Fibroblast of villous mesenchyme (primary cell): Measurements from ENCODE around the gene RHPN2. TPM values are rescaled to one million over a fixed set of nuclear protein-coding genes. Genes with fewer than 3 reads are reported as not detected.
A peak's percentile ranks its signal among the peaks of the same experiment; 100 is the strongest.

Source experiments
- DNase-seq: peaks from one replicate; pipeline ENCODE4 v3.0.0-alpha.2; 2010; ENCODE audit warnings: low read depth
- H3K4me3 ChIP-seq: 2 replicates; pipeline ENCODE4 v1.5.1; 2011; ENCODE audit warnings: low read depth, mild to moderate bottlenecking, low read length
- total RNA-seq: library from RNA; depleted of rRNA; stranded (reverse); fragments of >200 nt; gene quantifications from 2 replicates; pipeline ENCODE4 v1.2.3, GENCODE V29; 2012
- TF ChIP-seq, protein P1 (sequence below): IDR thresholded peaks from 2 replicates; pipeline ENCODE4 v1.5.1; 2012; ENCODE audit warnings: low read depth, mild to moderate bottlenecking, low read length; ENCODE audit not compliant: insufficient read depth

Gene RHPN2
- total RNA-seq, 1 donor = 2.6 TPM

DNA sequence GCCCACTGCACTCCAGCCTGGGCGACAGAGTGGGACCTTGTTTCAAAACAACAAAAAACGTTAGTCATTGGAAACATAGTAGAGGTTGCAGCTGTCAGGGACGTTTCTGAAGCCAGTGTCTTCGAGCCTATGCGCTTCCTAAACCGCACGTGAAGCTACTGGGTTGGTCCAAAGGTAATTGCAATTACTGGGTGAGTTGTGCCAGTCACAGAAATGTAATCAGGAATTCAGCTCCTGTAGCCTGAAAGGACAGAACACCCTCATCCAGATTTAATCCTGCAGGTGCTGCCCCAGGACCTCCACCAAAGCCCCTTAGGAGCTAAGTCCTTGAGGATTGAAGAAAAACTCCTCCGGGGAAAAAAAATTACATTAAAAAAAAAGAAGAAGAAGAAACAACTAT, 2.4 kb upstream of the RHPN2 start:
- TF ChIP-seq, protein P1, sequence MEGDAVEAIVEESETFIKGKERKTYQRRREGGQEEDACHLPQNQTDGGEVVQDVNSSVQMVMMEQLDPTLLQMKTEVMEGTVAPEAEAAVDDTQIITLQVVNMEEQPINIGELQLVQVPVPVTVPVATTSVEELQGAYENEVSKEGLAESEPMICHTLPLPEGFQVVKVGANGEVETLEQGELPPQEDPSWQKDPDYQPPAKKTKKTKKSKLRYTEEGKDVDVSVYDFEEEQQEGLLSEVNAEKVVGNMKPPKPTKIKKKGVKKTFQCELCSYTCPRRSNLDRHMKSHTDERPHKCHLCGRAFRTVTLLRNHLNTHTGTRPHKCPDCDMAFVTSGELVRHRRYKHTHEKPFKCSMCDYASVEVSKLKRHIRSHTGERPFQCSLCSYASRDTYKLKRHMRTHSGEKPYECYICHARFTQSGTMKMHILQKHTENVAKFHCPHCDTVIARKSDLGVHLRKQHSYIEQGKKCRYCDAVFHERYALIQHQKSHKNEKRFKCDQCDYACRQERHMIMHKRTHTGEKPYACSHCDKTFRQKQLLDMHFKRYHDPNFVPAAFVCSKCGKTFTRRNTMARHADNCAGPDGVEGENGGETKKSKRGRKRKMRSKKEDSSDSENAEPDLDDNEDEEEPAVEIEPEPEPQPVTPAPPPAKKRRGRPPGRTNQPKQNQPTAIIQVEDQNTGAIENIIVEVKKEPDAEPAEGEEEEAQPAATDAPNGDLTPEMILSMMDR = no peak
- DNase-seq = no peak
- no peak overlapping the region for H3K4me3 ChIP-seq

DNA sequence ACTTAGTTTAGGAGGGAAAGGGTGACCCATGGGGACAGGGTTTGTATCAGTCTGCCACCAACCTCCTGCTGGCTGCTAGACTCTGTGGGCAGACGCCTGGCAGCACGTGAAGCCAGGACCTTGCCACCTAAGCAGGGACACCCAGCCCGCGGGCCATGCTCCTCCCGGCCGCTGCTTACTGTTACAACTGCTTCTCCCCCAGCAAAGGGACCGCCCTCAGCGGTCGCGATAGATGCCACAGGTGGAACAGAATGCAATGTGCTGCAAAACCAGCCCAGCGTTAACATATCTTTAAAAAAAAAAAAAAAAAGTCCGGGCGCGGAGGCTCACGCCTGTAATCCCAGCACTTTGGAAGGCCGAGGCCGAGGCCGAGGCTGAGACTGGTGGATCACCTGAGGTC, 1.9 kb upstream of the RHPN2 start:
- TF ChIP-seq, protein P1 = no peak
- no peak overlapping the region for H3K4me3 ChIP-seq
- DNase-seq = no peak

DNA sequence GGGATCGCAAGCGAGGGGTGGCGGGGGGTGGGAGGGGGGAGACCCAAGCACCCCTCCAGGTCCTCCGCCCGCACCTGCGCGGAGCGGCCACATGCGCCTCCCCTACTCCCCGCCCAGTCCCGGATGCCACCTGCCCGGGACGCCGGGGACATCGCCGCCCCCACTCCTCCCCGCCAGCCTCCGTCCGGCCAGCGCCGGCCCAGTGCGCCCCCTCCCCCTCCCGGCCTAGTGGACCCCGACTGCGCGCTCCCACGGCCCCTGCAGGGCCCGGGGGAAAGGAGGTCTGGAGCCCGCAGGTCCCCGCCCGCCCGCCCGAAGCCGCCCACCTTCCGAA, 263 bp downstream of the RHPN2 start:
- H3K4me3 ChIP-seq = peak overlapping the region; percentile 67
- TF ChIP-seq, protein P1 = no peak
- no peak for DNase-seq

DNA sequence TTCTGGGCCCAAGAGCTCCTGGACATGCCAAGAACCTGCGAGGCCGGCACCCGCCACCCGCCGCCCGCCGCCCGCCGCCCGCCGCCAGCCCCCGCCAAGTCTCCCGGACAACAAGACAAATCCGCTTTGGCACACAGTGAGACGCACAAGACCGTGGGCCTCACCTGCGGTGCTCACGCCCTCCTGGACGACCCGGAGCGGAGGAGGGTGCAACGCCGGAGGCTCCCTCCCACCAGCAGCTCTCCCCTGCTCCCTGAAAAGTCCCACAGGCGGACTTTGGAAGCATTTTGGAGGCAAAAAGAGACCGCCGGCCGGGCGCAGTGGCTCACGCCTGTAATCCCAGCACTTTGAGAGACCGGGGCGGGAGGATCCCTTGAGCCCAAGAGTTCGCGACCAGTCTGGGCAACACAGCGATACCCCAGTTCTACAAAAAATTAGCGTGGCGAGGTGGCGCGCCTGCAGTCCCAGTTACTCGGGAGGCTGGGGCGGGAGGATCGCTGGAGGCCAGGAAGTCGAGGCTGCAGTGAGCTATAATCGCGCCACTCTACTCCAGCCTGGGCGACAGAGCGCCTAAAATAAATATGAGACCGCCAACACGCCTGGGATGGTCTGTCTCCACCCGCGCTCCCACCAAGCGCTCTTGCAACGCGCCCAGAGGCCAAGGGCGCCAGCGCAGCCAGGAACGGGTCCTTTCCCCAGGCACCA, 783 bp downstream of the RHPN2 start:
- TF ChIP-seq, protein P1 = no peak
- DNase-seq = peak; percentile 20

DNA sequence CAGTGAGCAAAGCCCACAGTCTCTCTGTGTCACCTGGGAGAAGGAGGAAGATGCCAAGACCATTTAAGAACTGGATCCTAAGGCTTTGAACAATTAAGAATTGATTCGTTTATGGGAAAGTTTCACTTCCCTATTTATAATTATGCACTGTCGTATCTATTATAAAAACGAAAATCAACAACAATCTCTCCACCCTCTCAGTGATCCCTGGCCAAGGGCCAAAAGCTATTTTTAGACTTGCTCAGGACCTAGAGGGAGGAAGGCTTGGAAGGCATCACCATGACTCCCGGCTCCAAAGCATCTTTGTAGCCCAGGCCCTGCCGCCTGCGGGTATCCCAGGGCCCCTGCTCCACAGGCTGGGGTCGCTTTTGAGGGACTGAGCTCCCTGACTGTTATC, 1.3 kb downstream of the RHPN2 start:
- TF ChIP-seq, protein P1 = no peak
- peak; percentile 21 for DNase-seq
- H3K4me3 ChIP-seq = peak overlapping the region; percentile 67

More for the DNA sequence above, 783 bp downstream of the RHPN2 start:
- H3K4me3 ChIP-seq = peak overlapping the region; percentile 67

DNA sequence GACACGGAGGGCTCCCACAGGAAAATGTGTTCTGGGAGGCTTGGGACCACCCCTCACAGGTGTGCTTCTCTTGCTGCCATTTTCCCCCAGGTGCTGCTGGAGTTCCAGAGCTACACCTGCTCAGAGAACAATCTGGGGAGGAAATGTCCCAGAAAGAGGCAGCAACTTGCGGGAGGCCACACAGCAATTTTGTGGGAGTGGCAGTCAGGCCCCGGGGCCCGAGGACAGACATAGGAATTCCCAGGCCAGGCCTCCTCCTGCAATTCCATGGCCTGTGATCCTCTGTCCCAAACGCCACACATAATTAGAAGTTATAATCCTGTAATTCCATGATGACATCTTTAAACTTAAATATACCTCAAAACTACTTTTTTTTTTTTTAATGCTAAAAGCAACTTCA, 1.8 kb downstream of the RHPN2 start:
- TF ChIP-seq, protein P1 = no peak
- no peak overlapping the region for H3K4me3 ChIP-seq
- DNase-seq = no peak

DNA sequence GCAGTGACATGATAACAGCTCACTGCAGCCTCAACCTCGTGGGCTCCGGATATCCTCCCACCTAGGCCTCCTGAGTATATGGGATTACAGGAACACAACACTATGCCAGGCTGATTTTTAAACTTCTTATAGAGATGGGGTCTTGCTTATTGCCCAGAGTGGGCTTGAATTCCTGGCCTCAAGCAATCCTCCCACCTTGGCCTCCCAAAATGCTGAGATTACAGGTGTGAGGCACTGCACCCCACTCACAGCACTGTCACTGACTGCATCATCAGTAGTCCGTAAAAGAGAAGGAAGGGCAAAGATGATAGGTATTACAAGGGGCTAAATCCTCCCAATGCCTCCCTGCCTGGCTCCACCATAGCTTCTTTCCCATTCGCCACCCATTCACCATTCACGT, 4.1 kb downstream of the RHPN2 start:
- DNase-seq = no peak
- H3K4me3 ChIP-seq = no peak overlapping the region
- TF ChIP-seq, protein P1 = no peak
